ENCODE data around the gene HSPB8.

HSPB8 gene

GRCh38 chr12:119241049-119241448 is 62.3 kb downstream of the HSPB8 start:
- Histone ChIP-seq H3K4me1 (ENCODE audit: insufficient read depth, low read length, severe bottlenecking) (no peaks in the 10 kb centered on the region), H3K79me2 (ENCODE audit: insufficient read depth, low read length) (no peaks in the 10 kb centered on the region), H2AFZ (ENCODE audit: low read length) (no peak overlapping the region), H3K9me2 (ENCODE audit: low read depth, low read length) (no peaks in the 10 kb centered on the region), H3K4me2 (ENCODE audit: low read length) (no peak overlapping the region), H3K27me3 (ENCODE audit: insufficient read depth, low read length) (no peaks in the 10 kb centered on the region), H4K20me1 (ENCODE audit: insufficient read depth, low read length) (no peaks in the 10 kb centered on the region), H3K27ac (ENCODE audit: low read depth, low read length, poor library complexity, severe bottlenecking) (no peak overlapping the region), H3F3A (ENCODE audit: insufficient read depth, low read length) (no peaks in the 10 kb centered on the region), H3K9me3 (ENCODE audit: low read length) (no peaks in the 10 kb centered on the region), H3K36me3 (ENCODE audit: insufficient read depth, low read length) (no peaks in the 10 kb centered on the region), H3K4me3 (ENCODE audit: low read depth, low read length, poor library complexity, severe bottlenecking) (no peak overlapping the region), H3K9ac (ENCODE audit: low read length) (no peak overlapping the region)
- TF ChIP-seq CTCF (IDR thresholded peaks at IDR 0.05; ENCODE audit: low read length) (no peak), EZH2 (IDR thresholded peaks at IDR 0.05; ENCODE audit: borderline replicate concordance, low read length) (no peak)

GRCh38 chr12:119241580-119242169 is 62.9 kb downstream of the HSPB8 start:
- Histone ChIP-seq H2AFZ (ENCODE audit: low read length) (no peak overlapping the region), H3K9me3 (ENCODE audit: low read length) (no peaks in the 10 kb centered on the region), H3F3A (ENCODE audit: insufficient read depth, low read length) (no peaks in the 10 kb centered on the region), H3K4me1 (ENCODE audit: insufficient read depth, low read length, severe bottlenecking) (no peaks in the 10 kb centered on the region), H3K9ac (ENCODE audit: low read length) (no peak overlapping the region), H3K9me2 (ENCODE audit: low read depth, low read length) (no peaks in the 10 kb centered on the region), H4K20me1 (ENCODE audit: insufficient read depth, low read length) (no peaks in the 10 kb centered on the region), H3K4me3 (ENCODE audit: low read depth, low read length, poor library complexity, severe bottlenecking) (no peak overlapping the region), H3K36me3 (ENCODE audit: insufficient read depth, low read length) (no peaks in the 10 kb centered on the region), H3K79me2 (ENCODE audit: insufficient read depth, low read length) (no peaks in the 10 kb centered on the region), H3K27ac (ENCODE audit: low read depth, low read length, poor library complexity, severe bottlenecking) (no peak overlapping the region), H3K4me2 (ENCODE audit: low read length) (no peak overlapping the region), H3K27me3 (ENCODE audit: insufficient read depth, low read length) (no peaks in the 10 kb centered on the region)
- TF ChIP-seq EZH2 (IDR thresholded peaks at IDR 0.05; ENCODE audit: borderline replicate concordance, low read length) (no peak), CTCF (IDR thresholded peaks at IDR 0.05; ENCODE audit: low read length) (no peak)
